Kidney epithelial cell (primary cell): ENCODE measurements around the gene GGCT. TPM values are rescaled to one million over a fixed set of nuclear protein-coding genes. Genes with fewer than 3 reads are reported as not detected.
A peak's percentile ranks its signal among the peaks of the same experiment; 100 is the strongest.

Experiments
- DNase-seq: peaks from one replicate; pipeline ENCODE4 v3.0.0-alpha.2; 2010; ENCODE audit warnings: low read depth
- H3K27me3 ChIP-seq: 2 replicates; pipeline ENCODE4 v1.6.0; 2011; ENCODE audit warnings: low read length; ENCODE audit not compliant: control insufficient read depth, insufficient read depth
- H3K36me3 ChIP-seq: 2 replicates; pipeline ENCODE4 v1.5.1; 2011; ENCODE audit warnings: low read length; ENCODE audit not compliant: control insufficient read depth, insufficient read depth
- H3K4me3 ChIP-seq: 2 replicates; pipeline ENCODE4 v1.5.1; 2011; ENCODE audit warnings: low read depth, mild to moderate bottlenecking, control low read depth, low read length
- total RNA-seq: library from RNA; depleted of rRNA; stranded (reverse); fragments of >200 nt; gene quantifications from 2 replicates; pipeline ENCODE4 v1.2.3, GENCODE V29; 2015
- TF ChIP-seq, protein P1 (sequence below): IDR thresholded peaks from 2 replicates; pipeline ENCODE4 v1.5.1; 2011; ENCODE audit warnings: mild to moderate bottlenecking, moderate library complexity, low read length, control low read depth, inconsistent platforms; ENCODE audit not compliant: insufficient read depth, poor library complexity, severe bottlenecking

Gene GGCT
- total RNA-seq, 1 donor from 2014 or later: 37.8 TPM

DNA sequence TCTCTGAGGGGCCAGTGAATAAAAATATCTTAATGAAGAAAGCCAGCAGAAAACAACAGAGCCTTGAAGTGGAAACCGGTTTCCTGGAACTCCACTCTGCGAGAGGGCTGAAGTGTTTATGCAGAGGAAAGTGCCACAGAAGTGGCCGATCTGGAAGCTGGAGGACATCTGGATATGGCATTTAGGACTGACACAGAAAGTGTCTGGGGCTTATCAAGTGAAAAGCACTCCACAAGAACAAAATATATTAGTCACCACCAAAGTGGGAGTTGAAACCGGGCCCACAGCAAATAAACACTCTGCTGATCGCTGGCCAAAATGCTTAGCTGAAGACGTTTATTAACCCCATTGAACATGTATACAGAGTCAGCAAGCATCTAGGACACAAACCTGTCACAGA, 33.9 kb downstream of the GGCT start:
- TF ChIP-seq, protein P1, sequence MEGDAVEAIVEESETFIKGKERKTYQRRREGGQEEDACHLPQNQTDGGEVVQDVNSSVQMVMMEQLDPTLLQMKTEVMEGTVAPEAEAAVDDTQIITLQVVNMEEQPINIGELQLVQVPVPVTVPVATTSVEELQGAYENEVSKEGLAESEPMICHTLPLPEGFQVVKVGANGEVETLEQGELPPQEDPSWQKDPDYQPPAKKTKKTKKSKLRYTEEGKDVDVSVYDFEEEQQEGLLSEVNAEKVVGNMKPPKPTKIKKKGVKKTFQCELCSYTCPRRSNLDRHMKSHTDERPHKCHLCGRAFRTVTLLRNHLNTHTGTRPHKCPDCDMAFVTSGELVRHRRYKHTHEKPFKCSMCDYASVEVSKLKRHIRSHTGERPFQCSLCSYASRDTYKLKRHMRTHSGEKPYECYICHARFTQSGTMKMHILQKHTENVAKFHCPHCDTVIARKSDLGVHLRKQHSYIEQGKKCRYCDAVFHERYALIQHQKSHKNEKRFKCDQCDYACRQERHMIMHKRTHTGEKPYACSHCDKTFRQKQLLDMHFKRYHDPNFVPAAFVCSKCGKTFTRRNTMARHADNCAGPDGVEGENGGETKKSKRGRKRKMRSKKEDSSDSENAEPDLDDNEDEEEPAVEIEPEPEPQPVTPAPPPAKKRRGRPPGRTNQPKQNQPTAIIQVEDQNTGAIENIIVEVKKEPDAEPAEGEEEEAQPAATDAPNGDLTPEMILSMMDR: no peak
- Histone ChIP-seq H3K27me3 (no peaks in the 10 kb centered on the region), H3K36me3 (no peaks in the 10 kb centered on the region), H3K4me3 (no peak overlapping the region)
- DNase-seq: no peak

DNA sequence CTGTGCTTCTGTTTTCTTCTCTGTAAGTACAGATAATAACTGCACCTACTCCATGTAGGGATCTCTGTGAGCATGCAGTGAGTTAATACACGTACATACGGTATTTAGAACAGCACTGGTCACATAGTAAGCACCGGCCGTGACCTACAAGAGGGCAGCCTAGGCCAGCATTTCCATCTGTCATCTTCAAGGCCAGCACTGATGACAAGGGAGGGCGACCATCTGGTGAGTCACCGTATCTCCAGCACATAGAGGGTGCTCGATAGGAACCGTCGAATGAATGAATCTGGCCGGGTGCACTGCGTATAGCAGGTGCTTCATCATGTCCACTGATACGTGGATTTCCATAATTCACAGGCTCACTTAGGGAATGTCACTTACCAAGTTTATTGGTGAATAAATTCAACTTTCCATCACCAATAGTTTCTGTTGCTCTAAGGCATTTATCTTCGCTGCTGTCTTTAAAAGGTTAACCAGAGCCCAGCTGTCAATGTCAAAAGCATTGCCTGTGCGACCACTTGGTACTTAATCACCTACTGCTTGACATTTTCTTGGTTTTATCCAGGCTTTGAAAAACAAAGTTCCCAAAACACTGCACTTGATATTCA, 34.4 kb downstream of the GGCT start:
- Histone ChIP-seq H3K4me3 (no peak overlapping the region), H3K36me3 (no peaks in the 10 kb centered on the region), H3K27me3 (no peaks in the 10 kb centered on the region)
- TF ChIP-seq, protein P1: no peak
- DNase-seq: no peak

DNA sequence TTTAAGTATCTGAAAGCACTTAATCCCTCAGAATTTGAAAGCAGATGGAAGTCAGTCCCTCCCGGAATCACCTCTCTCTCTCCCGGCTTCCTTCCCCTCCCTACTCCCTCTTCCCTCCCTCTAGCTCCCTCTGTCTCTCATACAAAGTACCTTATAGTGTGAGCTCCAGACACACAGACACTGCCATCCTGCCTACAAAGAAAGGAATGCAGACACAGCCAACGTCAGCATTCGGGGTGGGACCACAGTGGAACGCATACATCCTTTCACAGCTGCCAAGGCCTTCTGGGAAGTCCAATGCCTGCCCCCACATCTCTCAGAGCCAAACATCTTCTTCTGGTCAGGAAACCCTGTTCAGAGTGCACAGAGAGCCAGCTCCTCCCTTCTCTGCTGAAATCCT, 35.3 kb downstream of the GGCT start:
- H3K36me3 ChIP-seq: no peaks in the 10 kb centered on the region
- peak; percentile 85 for DNase-seq
- H3K27me3 ChIP-seq: no peaks in the 10 kb centered on the region
- TF ChIP-seq, protein P1: peak; percentile 50
- no peak overlapping the region for H3K4me3 ChIP-seq

DNA sequence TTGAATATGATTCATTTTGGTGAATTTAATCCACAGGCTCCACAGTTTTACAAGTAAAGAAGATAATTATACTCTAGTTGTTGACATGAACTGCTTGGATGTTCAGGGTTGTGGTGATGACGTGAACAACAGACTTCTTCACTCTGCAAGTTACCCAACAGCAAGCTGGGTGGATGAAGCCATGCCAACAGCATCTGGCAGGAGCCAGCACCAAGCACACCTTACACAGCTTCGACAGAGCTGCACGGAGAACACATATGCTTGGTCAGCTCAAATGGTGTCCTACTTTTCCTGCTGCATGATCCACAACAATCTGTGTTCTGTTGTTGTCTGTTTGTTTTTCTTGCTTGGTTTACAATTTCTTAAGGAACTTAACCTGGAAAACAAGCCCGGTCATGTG, 35.8 kb downstream of the GGCT start:
- no peak for DNase-seq
- Histone ChIP-seq H3K4me3 (no peak overlapping the region), H3K27me3 (no peaks in the 10 kb centered on the region), H3K36me3 (no peaks in the 10 kb centered on the region)
- TF ChIP-seq, protein P1: no peak

DNA sequence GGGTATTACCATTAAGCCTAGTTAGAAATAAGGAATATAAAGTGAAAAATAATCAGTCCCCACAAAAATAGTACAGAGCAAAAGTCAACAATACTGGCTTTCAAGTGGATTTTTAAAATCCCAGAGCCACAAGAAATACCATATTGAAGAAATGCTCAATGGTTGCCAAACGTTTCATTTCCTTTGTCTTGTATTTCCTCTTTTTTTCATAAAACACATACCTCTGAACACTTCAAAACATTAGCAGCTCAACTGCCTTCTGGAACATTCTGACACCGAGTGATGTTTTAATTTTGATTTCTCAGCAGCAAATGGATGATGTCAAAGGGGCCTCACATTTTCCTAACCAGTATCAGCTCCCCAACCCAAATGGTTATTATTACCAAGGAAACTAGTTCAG, 36.6 kb downstream of the GGCT start:
- DNase-seq: no peak
- H3K4me3 ChIP-seq: no peak overlapping the region
- TF ChIP-seq, protein P1: no peak

DNA sequence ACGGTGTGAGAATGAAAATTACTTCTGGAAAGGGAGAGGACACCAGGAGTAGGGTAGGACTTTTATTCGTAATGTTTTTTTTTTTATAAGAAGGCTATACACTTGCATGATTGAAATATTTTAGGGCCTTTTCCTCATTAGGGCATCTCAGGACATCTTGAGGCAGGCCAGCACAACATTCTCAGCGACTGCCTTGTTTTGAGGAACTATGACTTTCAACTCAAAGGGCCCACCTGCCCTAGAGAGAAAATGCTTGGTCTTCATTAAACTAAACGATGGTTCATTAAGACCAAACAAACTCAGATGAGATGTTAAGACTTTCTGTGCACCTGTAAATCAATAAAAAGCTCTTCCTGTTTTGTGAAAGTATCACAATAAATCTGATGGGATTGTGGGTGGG, 37.4 kb downstream of the GGCT start:
- Histone ChIP-seq H3K4me3 (no peak overlapping the region), H3K27me3 (no peaks in the 10 kb centered on the region), H3K36me3 (no peaks in the 10 kb centered on the region)
- no peak for DNase-seq
- TF ChIP-seq, protein P1: no peak

More for the DNA sequence above, 36.6 kb downstream of the GGCT start:
- Histone ChIP-seq H3K27me3 (no peaks in the 10 kb centered on the region), H3K36me3 (no peaks in the 10 kb centered on the region)
